GM12873 (cell line): ENCODE results near the gene GSE1.

Experiments
- TF ChIP-seq, protein P1 (sequence below): IDR thresholded peaks from 2 replicates; pipeline ENCODE4 v1.5.1; 2012; ENCODE audit warnings: low read depth, mild to moderate bottlenecking, moderate library complexity, low read length, control low read depth; ENCODE audit not compliant: insufficient read depth; ENCODE audit errors: missing control alignments

Gene GSE1

DNA sequence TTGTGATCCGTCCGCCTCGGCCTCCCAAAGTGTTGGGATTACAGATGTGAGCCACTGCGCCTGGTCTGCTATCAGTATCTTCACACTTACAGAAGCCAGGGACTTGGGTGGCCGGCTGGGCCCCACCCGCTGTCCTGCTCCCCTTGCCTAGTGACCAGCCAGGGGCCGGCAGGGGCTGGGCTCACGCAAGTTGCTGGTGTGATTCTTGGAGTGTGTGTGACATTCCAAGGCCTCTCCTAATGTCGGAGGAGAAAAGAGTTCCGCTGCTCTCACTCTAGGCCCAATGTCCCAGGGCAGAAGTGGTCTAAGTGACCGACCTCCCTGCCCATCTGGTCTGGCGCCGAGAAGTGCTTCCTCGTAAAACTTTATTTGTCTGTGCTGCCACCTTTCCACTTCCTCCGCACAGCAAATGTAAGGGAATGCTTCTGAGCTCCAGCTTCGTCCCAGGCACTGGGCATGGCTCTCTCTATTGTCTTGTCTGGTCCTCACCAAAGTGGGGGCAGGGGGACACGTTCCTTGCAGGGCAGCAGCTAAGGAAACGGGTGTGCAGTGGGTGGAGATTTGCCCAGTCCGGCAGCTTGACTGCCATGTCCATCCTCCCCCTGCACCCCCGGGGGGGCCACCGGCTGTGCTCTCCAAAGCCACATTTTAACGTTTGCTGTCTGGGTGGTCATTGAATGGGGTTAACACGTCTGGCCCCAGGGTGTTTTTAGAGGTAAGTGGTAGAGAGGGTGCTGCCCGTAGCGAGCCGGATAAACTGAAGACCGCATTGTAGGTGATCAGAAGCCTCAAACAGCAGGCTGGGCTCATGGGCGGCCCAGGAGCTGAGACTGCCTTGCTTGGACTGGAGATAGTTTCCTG, 7.8 kb upstream of the GSE1 start:
- TF ChIP-seq, protein P1, sequence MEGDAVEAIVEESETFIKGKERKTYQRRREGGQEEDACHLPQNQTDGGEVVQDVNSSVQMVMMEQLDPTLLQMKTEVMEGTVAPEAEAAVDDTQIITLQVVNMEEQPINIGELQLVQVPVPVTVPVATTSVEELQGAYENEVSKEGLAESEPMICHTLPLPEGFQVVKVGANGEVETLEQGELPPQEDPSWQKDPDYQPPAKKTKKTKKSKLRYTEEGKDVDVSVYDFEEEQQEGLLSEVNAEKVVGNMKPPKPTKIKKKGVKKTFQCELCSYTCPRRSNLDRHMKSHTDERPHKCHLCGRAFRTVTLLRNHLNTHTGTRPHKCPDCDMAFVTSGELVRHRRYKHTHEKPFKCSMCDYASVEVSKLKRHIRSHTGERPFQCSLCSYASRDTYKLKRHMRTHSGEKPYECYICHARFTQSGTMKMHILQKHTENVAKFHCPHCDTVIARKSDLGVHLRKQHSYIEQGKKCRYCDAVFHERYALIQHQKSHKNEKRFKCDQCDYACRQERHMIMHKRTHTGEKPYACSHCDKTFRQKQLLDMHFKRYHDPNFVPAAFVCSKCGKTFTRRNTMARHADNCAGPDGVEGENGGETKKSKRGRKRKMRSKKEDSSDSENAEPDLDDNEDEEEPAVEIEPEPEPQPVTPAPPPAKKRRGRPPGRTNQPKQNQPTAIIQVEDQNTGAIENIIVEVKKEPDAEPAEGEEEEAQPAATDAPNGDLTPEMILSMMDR: no peak

DNA sequence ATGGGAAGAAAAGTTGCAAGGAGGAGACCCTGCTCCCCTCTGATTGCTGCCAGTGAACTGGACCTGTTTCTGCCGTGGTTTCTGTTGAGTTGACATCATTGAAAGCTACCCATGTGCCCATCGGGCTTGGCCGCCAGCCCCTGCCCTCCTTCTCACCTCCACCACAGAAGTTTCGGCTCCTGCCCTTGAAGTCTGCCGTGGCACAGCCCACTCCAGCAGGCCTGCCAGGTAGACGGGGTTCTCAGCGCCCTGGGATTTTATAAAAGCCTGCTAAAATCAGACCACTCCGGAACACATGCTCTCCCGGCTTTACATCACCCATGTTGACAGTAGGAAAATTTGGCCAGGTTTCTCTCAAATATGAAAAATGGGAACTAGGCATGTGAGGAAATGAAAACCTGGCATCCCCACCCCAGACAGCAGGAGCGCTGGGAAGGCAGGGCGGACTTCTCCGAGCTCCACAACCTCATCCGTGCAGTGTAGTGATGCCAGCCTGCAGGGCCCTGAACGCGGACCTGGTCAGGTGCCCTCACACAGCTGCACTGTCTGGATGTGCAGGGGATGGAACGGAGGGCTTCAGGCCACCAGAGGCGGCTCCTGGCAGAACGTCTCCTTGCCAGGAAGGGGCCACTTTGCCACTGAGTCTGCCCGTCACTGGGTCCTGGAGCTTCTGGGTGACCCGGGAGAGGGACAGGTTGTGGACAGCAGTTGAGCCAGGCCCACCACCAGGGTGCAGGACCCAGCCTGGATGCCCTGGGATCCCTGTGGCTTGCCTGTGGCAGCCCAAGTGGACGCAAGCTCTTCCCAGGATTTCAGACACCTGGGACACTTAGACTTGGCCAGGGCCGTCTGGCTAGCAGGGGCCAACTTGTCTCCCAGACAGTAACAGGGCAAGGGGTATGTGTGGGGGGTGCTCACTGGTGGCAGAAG, 6.9 kb upstream of the GSE1 start:
- TF ChIP-seq, protein P1: no peak

DNA sequence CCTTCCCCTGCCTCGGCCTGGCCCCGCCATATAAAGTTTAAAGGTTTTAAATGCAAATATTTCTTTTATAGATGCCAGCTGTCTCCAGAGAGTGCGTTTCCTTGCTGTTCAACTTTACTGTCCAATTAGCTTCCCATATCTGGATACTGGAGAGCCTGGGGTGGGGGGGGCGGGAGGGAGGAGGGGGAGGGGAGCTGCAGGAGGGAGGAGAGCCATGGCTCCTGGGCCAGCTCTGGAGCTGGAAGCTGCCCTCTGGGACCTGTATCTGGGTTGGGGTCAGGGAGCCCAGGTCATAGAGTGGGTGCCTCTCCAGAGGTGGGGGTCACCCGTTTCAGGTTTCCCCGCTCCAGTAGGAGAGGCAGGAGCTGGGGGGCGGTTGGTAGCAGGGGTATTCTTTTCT, 6.2 kb upstream of the GSE1 start:
- TF ChIP-seq, protein P1: no peak

DNA sequence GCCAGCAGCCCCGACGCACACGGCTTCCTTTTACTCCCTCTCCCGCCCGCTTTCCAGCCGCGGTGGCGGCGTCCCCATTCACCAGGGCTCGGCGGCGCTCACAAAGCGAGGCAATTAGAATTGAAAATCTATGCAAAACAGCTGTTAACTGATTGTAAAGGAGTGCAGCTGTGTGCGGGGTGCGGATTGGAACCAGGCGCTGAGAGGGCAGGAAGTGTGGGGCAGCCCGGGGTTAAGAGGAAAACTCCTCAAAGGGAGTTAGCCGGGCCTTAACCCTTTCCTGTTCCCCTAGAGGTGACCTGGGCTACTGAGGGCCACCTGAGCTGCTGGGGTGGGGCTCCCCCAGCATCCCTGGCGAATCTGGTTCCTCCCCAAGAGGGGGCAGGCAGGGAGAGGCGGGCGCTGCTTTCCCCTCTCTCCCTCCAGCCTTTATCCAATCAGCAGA, 5.8 kb upstream of the GSE1 start:
- TF ChIP-seq, protein P1: peak; percentile 29

DNA sequence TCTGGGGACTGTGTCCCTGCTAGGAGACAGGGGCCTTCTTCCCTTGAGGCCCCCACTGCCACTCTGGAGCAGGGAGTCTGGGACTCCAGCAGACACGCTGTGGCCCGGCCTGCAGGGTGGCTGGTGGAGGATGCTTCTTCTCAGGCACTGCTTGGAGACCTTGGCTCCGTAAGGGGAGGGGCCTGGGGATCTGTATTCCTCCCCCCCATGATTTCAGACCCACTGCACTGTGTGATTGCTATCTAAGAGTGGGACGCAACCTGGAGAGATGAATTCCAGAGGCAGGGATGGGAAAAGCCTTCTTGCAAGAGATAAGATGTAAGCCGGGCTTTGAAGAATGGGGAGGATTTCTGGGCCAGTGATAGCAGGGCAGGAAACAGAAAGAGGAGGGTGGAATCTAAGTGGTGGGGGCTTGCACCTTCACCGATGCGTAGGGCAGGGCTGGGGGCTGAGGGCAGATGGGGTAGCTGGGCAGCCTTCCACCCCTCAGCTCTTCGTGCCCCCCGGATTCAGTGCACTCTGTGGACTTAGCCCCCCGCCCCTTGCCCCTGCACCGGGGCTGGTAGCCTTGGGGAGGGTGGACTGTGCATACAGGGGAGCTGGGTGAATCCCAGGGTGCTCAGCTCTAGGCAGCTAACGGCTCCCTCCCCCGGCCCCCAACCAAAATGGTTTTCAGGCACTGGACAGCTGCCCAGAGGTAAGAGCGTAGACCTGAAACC, 5.2 kb upstream of the GSE1 start:
- TF ChIP-seq, protein P1: no peak

DNA sequence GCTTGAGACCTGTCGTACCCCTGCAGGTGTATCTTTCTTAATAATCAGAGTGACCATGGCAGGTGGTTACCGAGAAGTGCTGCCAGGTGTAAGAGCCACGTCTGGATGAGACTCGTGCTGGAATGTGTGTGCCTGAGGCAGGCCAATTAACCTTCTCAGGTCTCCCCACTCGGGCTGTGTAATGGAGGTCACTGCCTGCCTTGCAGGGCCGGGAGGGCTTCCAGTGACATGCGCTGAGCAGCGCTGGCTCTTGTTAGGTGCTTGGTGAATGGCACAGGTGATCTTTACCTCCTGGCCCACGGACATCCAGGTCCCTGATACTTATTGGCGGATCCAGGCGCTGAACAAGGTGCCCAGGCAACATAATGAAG, 4.6 kb upstream of the GSE1 start:
- TF ChIP-seq, protein P1: no peak

DNA sequence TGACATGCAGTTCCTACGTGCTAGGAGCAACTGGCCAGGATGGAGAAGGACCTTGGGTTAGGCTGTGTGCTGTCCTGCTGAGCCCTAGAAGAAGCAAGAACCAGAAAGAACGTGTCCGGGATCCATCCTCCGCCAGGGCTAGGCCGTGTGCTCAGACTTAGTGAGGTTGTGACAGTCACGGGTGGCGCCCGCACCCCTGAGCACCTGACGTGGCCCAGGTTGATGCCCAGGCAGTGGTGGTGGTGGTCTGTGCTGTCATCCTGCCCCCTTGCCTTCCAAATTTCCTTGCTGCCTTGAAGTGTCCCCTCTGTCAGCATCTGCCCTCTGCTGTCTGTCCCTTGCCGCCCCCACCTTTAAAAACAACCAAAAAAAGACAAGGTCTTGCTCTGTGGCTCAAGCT, 4.2 kb upstream of the GSE1 start:
- TF ChIP-seq, protein P1: no peak
